Measurements from ENCODE around the gene FGD2.
"Not testable (repeated sequence)": the region's sequence is repeated elsewhere in the genome, so short reads cannot be mapped to it uniquely, and the experiment has no call there.

FGD2 gene

DNA sequence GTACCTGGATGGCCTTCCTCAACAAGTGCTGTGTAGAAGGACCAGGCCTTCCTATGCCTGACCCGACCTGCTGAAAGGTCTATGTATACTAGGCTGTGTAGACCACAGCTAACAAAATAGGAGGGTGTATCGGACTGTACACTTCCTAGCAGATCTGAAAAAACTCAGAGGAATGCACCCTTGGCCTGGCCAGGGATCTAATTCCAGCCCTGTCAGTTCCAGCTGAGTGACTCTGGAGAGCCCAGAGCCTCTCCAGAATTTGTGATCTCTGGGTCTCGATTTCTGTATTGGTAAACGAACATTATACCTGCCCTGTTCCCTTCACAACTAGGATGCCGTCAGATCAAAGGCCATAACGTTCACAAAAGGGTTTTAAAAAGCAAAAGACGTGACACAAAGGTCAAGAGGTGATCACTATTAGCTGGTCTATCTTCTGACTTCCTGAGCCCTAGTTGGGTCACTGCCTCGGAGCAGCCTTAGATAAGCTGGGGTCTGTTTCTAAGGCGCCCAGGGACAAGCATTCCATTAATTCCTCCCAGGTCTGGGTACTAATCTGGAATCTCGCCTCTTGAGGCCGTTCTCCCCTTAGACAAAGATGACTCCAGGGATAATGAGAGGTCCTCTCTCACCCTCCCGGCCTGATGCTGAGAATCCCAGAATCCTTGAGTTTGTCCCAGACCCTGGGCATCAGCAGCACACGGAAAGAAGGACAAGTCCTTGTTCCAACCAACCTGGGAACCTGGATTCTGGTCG lies 33.4 kb upstream of the FGD2 start:
- no peak for DNase-seq

DNA sequence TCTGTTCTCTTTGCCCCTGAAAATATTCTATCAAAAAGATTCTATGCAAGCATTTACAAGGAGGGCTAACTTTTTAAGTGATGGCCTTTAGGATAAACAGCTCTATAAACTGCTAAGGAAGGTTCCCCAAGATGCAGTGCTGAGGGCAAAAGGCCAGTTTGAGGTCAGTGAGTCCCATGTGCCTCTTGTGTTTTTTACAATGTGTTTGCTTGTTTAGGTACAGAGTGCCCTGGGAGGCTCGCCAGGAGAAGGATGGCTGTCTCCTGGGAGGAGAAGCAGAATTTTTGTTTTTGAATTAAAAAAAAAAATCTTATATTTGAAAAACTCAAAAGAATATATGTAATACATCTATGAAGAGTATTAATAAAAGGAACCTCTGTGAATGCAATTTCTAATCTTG lies 32.3 kb upstream of the FGD2 start:
- no peak for DNase-seq

DNA sequence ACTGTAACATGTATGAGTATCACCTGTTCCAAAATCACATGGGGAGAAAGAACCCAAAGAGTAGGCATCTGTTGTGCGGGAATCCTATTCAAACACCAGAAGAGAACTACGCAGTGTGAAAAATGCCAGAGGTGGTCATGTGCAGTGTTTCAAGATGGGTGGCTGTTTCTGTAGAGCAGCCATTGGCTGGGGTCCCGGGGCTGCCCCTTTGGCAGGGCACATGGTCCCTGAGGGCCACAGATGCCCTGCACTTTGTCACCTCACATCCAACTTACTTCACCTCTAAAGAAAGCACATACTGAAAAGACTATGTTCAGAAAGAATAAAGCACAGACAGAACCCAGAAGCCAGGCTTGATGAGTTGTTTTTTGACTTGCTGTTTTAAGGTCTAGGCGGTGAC lies 31.8 kb upstream of the FGD2 start:
- DNase-seq: no peak

DNA sequence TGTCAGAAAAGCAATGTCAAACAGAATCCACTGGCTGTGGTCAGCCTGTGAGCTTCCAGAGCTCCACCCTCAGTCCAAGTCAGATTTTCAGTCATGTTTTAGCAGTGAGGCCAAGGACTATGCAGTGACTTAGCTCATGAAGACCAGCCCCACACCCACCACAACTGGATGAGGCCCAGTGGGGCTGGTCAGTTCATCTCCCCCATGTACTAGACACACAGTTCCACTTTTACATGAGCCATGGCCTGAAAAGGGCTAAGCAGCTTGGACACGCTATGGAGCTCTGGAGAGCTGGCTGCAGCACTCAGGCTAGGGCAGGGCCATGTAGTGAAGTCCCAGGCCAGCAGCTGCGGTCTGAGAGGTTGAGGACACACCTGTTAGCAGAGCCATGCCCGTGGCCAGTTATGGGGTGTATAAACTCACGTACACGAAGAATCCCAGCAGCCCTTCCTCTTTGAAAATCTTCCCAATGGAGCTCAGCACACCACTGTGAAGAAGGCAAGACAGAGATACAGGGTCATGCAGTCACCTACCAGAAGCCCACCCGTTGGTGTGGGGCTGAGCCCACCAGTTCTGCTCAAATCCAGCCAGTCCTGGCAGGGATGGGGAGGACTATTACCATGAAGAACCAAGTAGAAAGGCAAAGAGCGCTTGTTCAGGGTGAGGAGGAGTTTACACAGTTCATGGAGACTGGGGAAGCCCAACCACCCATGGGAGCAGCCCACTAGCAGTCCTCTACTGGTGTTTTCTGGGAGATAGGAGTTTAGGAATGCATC lies 30.0 kb upstream of the FGD2 start:
- no peak for DNase-seq

DNA sequence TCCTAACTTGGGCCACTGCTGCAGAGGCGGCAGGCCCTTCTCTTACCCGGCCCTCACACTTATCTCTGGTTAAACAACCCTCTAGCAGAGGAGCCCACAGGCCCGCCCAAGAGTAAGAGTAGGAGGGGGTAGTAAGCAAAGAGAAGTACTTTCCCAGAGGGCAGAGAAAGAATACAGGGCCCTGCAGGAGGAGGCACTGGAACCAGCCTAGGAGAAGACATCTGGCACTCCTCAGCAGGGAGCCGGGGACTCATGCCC lies 29.5 kb upstream of the FGD2 start:
- no peak for DNase-seq

DNA sequence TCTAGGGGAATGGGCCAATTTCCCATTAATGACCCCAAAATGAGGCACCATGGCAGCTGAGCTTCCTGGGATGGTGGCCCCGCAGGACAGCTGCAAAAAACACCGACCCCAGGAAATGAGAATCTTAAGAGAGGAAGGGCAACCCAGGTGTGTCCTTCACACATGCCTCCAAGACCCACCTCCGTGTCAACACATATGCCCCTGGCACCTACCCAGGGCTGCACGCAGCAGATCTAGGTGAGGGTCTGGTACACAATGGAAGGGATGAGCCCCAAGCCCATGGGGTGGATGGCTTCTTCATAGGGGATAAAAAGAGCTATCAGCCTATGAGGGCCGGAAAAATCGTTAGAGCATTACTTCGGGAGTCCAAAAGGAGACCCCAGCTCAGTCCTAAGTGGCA lies 28.9 kb upstream of the FGD2 start:
- no peak for DNase-seq

DNA sequence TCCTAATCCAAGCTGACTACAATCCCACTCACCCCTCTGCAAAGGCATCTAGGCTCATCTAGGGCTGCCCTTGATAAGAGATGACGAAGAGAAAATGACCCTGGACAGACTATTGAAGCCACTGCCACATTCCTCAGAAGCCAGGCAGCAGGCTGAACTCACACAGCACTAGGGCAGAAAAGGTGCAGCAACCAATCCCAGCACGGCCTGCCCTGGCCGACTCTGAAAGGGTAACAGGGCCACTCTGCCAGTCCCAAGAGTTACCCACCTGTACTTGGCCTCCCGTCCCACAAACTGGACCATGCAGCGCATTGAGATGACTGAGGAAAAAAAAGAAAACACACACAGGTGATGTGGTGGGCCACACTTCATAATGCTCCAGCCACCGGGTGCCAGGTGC lies 28.5 kb upstream of the FGD2 start:
- DNase-seq: no peak

DNA sequence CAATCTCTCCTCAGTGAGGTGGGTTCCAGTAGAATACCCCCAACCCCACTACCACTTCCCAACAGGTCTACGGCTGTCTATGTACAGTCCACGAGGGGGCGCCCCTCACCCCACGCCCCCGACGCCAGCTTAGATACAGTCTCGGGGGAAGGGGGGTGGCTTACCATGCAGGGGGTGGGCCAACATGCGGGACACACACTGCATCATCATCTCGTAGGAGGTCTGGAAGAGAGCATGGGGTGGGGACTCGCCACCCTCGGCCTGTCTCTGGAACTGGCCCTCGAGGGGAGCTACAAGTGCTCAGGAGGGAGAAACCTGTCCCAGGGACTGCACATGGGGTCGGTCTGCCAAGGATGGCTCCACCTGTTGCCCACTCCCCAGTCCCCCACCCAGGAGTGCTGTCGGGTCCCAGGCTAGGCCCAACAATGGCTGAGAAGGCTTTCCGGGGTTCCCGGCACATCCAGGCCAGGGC lies 27.9 kb upstream of the FGD2 start:
- DNase-seq: no peak

DNA sequence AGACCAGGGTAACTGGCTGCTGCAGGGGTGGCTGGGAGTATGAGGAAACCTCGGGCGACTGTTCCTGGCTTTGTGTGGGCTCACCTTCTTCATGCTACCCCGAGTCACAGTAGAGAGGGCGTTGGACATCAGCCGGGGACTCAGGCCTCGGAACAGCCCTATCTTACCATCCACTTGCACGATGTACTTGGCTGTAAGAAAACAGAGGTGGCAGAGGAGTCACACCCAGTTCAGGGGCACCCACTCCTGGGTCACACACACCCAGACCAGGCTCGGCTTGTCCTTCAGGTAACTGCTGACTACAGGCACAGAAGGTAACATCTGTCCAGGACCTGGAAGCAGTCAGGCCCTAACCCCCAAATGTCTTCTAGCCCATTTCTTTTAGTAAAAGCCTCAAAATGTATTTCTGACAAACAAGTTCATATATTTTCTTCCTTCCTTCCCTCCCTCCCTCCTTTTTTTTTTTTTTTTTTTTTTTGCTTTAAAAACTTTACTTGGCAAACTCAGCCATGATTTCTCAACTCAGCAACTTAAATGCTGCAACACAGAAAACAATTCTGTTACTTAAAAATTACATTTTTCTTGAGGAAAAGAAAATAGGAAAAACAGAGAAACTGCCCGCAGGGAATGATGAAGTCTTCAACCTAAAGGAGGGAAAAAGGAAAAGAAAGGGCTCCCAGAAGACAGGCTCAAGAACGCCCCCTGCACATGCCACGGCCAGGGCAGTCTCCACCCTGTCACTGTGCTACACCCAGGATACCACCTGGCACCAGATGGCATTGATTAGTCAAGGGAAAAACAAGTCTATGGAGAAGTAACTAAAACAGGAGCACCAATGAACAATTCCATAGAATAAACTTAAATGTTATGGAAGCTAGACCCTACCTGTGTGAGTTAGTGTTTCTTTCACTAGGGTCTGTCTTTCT lies 26.8 kb upstream of the FGD2 start:
- DNase-seq: no peak

DNA sequence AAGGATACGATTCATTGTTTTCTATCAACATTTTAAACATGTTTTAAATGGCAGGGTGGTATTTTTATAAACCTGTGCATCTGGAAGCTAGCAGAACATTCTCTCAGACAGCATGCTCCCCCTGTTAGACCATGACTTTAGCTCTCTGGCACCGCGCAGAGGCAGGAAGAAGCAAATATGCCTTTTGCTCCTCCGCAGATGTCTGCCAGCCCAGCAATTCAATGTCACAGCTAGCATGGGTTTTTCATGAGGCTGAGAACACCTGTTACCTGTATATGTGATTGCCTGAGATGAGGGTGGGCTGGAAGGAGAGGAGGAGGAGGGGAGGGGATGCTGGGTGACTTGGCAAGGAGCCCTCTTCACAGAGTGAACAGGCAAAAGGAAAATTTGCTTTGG lies 26.1 kb upstream of the FGD2 start:
- peak; percentile 22 for DNase-seq

DNA sequence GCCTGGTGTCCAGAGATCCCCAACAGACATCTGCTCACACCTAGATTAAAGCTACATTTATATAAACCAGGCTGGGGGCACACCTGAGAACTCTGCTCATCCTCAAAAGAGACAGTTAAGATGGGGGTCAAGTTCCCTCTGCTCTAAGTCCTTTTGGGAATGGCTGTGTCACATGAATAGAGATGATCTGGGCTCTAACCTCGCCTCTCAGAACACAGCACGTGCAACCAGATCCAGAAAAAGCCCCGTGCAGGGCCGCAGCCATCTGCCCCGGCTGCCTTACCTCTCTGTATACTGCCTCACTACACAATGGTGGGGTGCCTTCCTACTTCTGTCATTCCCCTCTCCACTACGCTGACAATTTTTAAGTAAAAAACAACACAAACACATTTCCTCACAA lies 25.3 kb upstream of the FGD2 start:
- DNase-seq: no peak

DNA sequence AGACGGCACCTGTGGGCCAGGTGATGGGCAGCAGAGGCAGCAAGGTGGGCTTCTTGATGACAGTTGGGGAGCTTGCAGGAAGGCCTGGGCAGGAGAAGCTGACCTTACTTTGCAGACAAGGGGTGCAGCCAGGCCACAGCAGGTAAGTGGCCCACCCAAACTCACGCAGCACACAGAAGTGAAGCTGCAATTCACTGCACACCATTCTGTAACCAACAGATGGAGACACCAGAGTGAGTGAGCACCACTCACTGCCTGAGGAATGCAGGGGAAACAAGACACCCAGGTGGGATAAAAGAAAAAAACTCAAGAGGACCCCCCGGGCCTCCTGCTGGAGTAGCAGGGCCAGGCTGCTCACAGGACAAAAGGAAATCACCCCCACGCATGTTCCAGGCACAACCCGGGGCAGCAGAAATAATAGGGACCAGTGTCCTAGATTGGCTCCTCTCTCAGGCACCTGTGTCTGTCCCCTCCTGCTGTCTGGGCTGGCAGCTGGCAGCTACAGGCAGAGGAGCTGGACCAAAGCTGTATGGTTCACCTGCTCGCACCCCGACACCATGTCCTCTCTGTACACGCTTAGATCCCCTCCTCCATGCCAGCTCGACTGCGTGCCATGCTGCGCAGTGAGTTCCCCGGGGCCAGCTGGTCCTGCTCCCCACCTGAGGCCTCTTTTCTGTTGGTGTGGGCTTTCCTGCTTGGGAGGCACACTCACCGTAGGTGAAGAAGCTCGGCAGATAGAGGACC lies 24.4 kb upstream of the FGD2 start:
- no peak for DNase-seq

DNA sequence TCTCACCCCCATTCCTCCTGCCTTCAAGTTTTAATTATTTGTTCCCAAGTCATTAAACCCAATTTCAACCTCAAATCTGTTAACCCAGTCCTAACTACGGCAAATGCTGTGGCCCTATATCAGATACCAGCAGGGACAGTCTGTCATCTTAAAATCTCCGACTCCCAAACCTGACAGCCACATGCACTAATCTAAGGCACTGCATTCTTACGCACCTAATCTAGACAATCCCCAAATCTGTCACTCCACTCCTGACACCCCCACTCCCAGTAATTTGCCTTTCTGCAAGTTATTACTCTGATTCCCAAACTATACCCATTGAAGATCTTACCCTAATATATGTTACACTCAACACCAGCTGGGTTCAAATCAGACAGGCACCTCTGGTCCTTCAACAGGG lies 21.9 kb upstream of the FGD2 start:
- DNase-seq: no peak

DNA sequence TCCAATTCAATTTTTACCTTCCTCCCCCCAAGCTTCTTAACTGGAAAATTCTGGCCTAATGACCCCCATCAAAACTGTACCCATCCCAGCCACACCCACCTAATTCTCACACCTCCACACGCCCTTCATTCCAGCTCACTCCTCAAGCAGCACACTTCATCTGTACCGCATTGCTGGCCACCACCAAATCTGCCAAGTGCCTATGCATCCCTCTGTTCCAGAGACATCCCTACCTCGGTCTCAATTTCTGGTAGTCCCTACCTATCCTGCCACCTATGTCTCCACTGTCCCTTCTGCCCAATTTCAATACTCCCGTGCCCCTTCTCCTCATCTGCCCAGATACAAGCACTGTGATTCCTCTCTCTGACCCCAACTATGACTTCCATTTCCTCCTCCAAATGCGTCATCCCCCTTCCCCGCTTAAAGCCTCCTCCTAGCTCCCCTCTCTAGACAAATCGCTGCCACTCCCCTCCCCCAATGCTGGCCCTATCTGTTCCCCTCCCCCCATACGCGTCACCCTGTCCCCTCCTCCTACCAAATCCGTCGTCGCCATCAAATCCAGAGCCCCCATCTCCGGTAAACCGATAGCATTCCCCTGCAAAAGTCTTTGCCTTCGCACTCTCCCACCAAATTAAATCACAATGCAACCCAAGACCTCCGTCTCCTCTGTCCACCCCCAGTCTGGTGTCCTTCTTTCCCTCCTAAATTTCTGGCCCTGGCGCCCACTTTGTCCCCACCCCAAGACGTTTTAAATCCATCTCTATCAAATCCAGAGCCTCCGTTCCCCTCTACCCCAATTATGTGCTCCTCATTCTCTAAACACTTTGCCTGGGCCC lies 20.7 kb upstream of the FGD2 start:
- DNase-seq: no peak

DNA sequence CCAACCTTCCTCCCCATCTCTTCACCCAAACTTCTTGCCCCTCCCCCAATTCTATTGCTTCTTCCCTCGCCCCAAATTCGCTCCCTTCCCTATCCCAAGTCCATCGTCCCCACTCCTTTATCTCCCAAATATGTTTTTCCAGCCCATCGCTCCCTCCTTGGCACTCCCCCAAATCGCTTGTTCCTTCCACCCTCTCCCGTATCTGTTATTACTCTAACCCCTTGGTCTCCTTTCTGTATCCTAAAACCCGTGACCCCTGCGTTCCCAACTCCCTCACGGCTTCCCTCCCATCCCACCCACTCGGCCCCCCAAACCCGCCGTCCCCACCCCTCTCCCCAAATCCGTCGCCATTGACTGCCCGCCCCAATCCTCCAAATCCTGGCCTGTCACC lies 20.0 kb upstream of the FGD2 start:
- no peak for DNase-seq

DNA sequence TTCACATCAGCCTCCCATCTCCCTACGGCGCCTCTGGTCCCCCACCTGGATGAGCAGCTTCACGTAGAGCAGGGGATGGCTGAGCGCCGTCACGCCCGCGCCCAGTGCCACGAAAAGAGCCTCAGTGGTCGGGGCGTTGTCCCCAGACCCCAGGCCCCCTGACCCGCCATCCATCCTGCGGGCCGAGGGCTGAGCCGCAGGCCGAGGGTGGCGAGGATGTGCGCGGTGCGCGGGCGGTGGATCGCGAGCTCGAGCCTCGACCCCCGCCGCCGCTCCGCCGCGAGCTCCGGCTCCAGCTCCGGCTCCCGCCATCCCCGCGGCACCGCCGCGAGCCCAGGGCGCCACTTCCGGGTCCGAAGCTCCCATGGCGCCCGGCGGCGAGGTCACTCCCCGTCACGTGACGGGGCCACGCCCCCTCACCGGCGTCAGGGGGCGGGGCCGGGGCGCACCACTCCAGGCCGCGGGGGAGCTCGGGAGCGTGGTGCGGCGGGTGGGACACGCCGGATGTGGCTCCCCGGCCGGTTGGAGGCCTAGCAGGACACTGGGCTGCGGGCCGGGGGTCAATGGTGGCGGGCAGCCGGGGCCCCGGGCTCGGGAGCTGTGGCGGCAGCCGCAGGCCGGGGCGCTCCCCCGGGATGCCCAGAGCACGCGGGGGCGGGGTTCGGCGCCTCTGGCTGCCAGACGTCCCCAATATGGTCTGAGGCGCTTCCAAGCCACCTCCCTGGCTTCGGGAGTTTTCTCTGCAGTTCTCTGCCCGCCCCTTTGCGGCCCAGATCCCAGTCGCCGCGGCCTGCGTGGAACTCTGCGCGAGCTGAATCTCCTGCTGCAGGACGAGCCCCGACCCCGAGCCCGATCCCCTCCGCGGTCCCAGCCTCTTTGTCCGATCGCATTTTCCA lies 19.4 kb upstream of the FGD2 start, which contains the start of gene MTCH1:
Gene MTCH1, minus strand, starts transcription at position 389 of the 896 bp plus-strand sequence. Its CDS starts 23 bp downstream, at position 366.
- peak; percentile 74 for DNase-seq

DNA sequence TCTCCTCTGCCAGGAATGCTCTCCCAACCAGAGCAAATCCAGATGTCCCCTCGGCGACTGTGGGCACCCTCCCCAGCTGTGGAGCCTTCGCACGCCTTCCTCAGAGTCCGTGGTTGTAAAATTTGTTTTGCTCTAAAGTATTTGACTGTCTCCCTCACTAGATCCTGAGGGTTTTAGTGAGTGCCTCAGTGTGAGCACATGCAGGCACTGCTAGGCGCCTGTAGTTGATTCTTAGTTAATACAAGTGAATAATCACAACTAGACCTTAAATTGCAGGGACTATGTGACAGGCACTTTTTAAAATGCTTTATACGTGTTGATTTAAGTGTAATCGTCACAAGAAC lies 18.8 kb upstream of the FGD2 start:
- no peak for DNase-seq

DNA sequence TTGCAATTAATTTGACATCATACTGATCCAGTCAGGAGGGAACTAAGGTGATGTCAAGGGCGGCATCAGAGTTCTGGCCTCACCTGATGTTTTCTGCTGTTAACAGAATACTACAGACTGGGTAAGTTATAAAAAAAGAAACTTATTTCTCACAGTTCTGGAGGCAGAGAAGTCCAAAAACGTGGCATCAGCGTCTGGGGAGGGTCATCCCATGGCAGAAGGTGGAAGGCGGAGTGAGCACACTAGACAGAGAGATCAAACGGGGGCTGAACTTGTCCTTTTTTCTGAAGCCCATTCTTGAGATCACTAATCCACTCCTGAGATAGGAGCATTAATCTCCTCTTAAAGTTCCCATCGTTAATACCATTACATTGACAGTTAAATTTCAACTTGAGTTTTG lies 16.2 kb upstream of the FGD2 start:
- DNase-seq: no peak

DNA sequence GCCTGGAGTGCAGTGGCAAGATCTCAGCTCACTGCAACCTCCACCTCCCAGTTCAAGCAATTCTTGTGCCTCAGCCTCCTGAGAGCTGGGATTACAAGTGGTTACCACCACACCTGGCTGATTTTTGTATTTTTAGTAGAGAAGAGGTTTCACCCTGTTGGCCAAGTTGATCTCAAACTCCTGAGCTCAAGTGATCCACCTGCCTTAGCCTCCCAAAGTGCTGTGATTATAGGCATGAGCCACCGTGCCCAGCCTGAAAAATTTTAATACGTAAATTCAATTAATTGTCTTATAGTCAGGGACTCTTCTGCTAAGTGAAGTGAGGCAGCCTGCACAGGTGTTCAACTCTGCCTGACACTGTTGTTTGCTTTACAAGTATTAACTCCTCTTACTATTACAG lies 15.1 kb upstream of the FGD2 start:
- not testable (repeated sequence) for DNase-seq

DNA sequence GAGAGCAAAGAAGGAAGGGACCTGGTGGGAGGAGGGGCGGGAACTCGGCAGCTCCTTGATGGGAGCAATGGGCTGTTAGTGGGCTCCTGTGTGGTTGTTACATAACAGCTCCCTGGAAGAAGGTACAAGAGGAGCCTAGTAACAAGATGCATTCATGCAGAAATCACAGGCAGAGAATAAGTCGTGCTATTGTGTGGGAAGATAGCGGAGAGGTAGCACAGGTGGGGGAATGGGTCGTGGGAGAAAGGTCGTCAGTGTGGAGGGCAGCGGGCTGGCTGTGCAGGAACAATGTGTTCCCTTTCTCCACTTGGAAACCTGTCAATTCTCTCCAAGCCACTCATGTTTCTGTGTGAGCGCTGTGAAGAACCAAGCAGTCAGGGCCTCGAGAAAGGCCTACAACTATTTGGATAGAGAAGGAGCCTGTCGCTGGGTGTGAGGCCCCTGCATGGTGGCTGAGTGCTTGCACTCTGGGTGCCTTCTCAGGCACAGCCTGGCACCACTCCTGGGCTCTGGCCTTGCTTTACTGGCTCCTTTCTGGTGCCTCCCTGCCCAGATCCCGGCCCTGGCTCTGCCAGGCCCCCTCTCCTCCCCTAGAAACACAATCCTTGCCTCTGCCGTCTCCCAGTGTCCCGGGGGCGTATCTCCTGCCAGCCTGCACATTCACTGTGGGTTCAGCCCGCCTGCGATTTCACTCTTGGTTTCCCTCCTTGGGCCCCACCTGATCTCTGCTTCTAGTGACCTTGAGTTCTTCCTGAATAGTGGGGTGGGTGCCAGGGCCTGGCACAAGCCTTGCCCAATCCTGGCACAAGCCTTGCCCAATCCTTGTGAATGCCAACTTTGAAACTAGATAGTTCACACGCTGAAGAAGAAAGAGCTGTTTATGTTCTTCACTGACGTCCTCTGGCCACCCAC lies 7.4 kb upstream of the FGD2 start:
- peak; percentile 50 for DNase-seq

Data from NCI-H1092 (cell line).